Urinary bladder (tissue), 4 donors: ENCODE measurements around the gene SLC39A7. TPM values are rescaled to one million over a fixed set of nuclear protein-coding genes. Genes with fewer than 3 reads are reported as not detected.

ENCODE experiments used
- DNase-seq: peaks from one replicate; pipeline ENCODE4 v3.0.0-alpha.2; 2015; ENCODE audit errors: extremely low spot score
- H3K27ac ChIP-seq: one replicate; pipeline ENCODE4 v1.5.1; 2013; ENCODE audit warnings: low read depth, mild to moderate bottlenecking, moderate library complexity
- H3K36me3 ChIP-seq: one replicate; pipeline ENCODE4 v1.6.1; 2013; ENCODE audit warnings: mild to moderate bottlenecking, moderate library complexity; ENCODE audit not compliant: insufficient read depth
- H3K4me1 ChIP-seq: one replicate; pipeline ENCODE4 v1.6.1; 2013; ENCODE audit warnings: mild to moderate bottlenecking, moderate library complexity; ENCODE audit not compliant: insufficient read depth
- H3K4me3 ChIP-seq: one replicate; pipeline ENCODE4 v1.5.1; 2013; ENCODE audit warnings: low read depth, low read length
- WGBS: extraction: QIAGEN DNeasy Blood & Tissue Kit; methylation state at CpG from one replicate; pipeline ENCODE4 v1.1.7; 2013; 5-methylcytosine and 5-hydroxymethylcytosine counted together
- polyA plus RNA-seq: library from polyadenylated mRNA; stranded (reverse); fragments of 200-250 nt; gene quantifications from one replicate; pipeline ENCODE4 v1.2.3, GENCODE V29; 2013
- total RNA-seq: library from RNA; depleted of rRNA; stranded (reverse); fragments of >200 nt; gene quantifications from one replicate; pipeline ENCODE4 v1.2.3, GENCODE V29; 2014
- donor health status: healthy with polysubstance abuse.
- donor health status: healthy.

SLC39A7 gene
- total and polyA plus RNA-seq, 2 donors, result 60.0 to 77.1 TPM

- Histone ChIP-seq H3K27ac (no peak overlapping the region), H3K4me3 (no peak overlapping the region), H3K36me3 (no peaks in the 10 kb centered on the region), H3K4me1 (no peaks in the 10 kb centered on the region)
- 90% methylated on average over 4 of the region's 4 CpGs for WGBS
- DNase-seq, result no peak
These were observed 25.9 kb upstream of the SLC39A7 start for GRCh38 chr6:33174784-33175183.

GRCh38 chr6:33175436-33176069 lies 25.1 kb upstream of the SLC39A7 start:
- H3K4me1 ChIP-seq, result no peaks in the 10 kb centered on the region
- WGBS, result 83% methylated on average over 10 of the region's 10 CpGs
- H3K27ac ChIP-seq, result no peak overlapping the region
- H3K36me3 ChIP-seq, result no peaks in the 10 kb centered on the region
- no peak overlapping the region for H3K4me3 ChIP-seq
- no peak for DNase-seq

GRCh38 chr6:33176906-33177305 lies 23.8 kb upstream of the SLC39A7 start:
- DNase-seq, result no peak
- H3K4me1 ChIP-seq, result no peaks in the 10 kb centered on the region

GRCh38 chr6:33177552-33178446 lies 22.9 kb upstream of the SLC39A7 start:
- Histone ChIP-seq H3K4me3 (no peak overlapping the region), H3K36me3 (no peaks in the 10 kb centered on the region), H3K4me1 (no peaks in the 10 kb centered on the region), H3K27ac (no peak overlapping the region)
- WGBS, result 78% methylated on average over 19 of the region's 19 CpGs
- no peak for DNase-seq

More at GRCh38 chr6:33176906-33177305, 23.8 kb upstream of the SLC39A7 start:
- no peaks in the 10 kb centered on the region for H3K36me3 ChIP-seq
- no peak overlapping the region for H3K4me3 ChIP-seq
- H3K27ac ChIP-seq, result no peak overlapping the region
- WGBS, result 92% methylated on average over 7 of the region's 7 CpGs

GRCh38 chr6:33178755-33179475 lies 21.8 kb upstream of the SLC39A7 start:
- H3K36me3 ChIP-seq, result no peaks in the 10 kb centered on the region
- H3K4me1 ChIP-seq, result no peaks in the 10 kb centered on the region
- no peak for DNase-seq
- H3K4me3 ChIP-seq, result no peak overlapping the region
- WGBS, result 87% methylated on average over 10 of the region's 10 CpGs
- H3K27ac ChIP-seq, result no peak overlapping the region

GRCh38 chr6:33181141-33181540 lies 19.5 kb upstream of the SLC39A7 start:
- Histone ChIP-seq H3K4me3 (no peak overlapping the region), H3K27ac (no peak overlapping the region), H3K4me1 (no peaks in the 10 kb centered on the region), H3K36me3 (no peaks in the 10 kb centered on the region)
- DNase-seq, result no peak
- 85% methylated on average over 7 of the region's 7 CpGs for WGBS

GRCh38 chr6:33183071-33183683 lies 17.5 kb upstream of the SLC39A7 start:
- H3K4me1 ChIP-seq, result no peaks in the 10 kb centered on the region
- 72% methylated on average over 5 of the region's 5 CpGs for WGBS
- no peaks in the 10 kb centered on the region for H3K36me3 ChIP-seq
- no peak overlapping the region for H3K27ac ChIP-seq
- no peak for DNase-seq
- H3K4me3 ChIP-seq, result no peak overlapping the region

GRCh38 chr6:33185190-33185589 lies 15.5 kb upstream of the SLC39A7 start:
- no peak for DNase-seq
- H3K4me1 ChIP-seq, result no peaks in the 10 kb centered on the region
- H3K27ac ChIP-seq, result no peak overlapping the region
- WGBS, result 57% methylated on average over 9 of the region's 9 CpGs
- H3K36me3 ChIP-seq, result no peaks in the 10 kb centered on the region
- no peak overlapping the region for H3K4me3 ChIP-seq

GRCh38 chr6:33185654-33186187 lies 14.9 kb upstream of the SLC39A7 start:
- no peaks in the 10 kb centered on the region for H3K4me1 ChIP-seq
- no peak overlapping the region for H3K27ac ChIP-seq
- DNase-seq, result no peak
- H3K36me3 ChIP-seq, result no peaks in the 10 kb centered on the region
- no peak overlapping the region for H3K4me3 ChIP-seq
- 60% methylated on average over 4 of the region's 4 CpGs for WGBS

- WGBS, result 85% methylated on average over 1 of the region's 1 CpG
- DNase-seq, result no peak
- no peak overlapping the region for H3K27ac ChIP-seq
- no peak overlapping the region for H3K4me3 ChIP-seq
- no peaks in the 10 kb centered on the region for H3K4me1 ChIP-seq
- no peaks in the 10 kb centered on the region for H3K36me3 ChIP-seq
These were observed 12.9 kb upstream of the SLC39A7 start for GRCh38 chr6:33187809-33188208.

- DNase-seq, result no peak
- Histone ChIP-seq H3K36me3 (no peaks in the 10 kb centered on the region), H3K4me1 (no peaks in the 10 kb centered on the region), H3K4me3 (no peak overlapping the region), H3K27ac (no peak overlapping the region)
- WGBS, result 84% methylated on average over 8 of the region's 8 CpGs
These were observed 11.5 kb upstream of the SLC39A7 start for GRCh38 chr6:33189164-33189563.

- no peak for DNase-seq
- Histone ChIP-seq H3K4me1 (no peaks in the 10 kb centered on the region), H3K27ac (no peak overlapping the region), H3K36me3 (no peaks in the 10 kb centered on the region), H3K4me3 (no peak overlapping the region)
- WGBS, result 53% methylated on average over 7 of the region's 7 CpGs
These were observed 10.8 kb upstream of the SLC39A7 start for GRCh38 chr6:33189625-33190448.
